CD4-positive, alpha-beta memory T cell (primary cell): ENCODE data around the gene PCSK4. TPM values are rescaled to one million over a fixed set of nuclear protein-coding genes. Genes with fewer than 3 reads are reported as not detected.
"Not testable (repeated sequence)": the region's sequence is repeated elsewhere in the genome, so short reads cannot be mapped to it uniquely, and the experiment has no call there.

ENCODE experiments used
- CTCF ChIA-PET: fragments of 350-600 bp; sonication (Branson Sonifier 250); formaldehyde crosslinking; loops from one replicate; lab custom pipeline; 2021; ENCODE audit warnings: inconsistent platforms; ENCODE audit not compliant: partially characterized antibody; lab: Charles Lee
- POLR2A ChIA-PET: fragments of 350-600 bp; sonication (Branson Sonifier 250); formaldehyde crosslinking; loops from one replicate; lab custom pipeline; 2021; ENCODE audit not compliant: partially characterized antibody; lab: Charles Lee
- DNase-seq, 5 donors: peaks; one replicate each; pipeline versions ENCODE4 v3.0.0 to v3.0.0-alpha.2; 2020 to 2022; ENCODE audit warnings: mixed read lengths in 1 of 5
- H3K27ac ChIP-seq: one replicate; pipeline ENCODE4 v1.7.0; 2013; ENCODE audit warnings: low read depth, low read length
- H3K27me3 ChIP-seq: 2 replicates; pipeline ENCODE4 v1.7.0; 2013; ENCODE audit warnings: mild to moderate bottlenecking, low read length, moderate library complexity; ENCODE audit not compliant: insufficient read depth
- H3K36me3 ChIP-seq: 2 replicates; pipeline ENCODE4 v1.7.0; 2013; ENCODE audit warnings: mild to moderate bottlenecking, low read length, moderate library complexity; ENCODE audit not compliant: insufficient read depth
- H3K4me1 ChIP-seq: 2 replicates; pipeline ENCODE4 v1.7.0; 2013; ENCODE audit warnings: mild to moderate bottlenecking, low read length, moderate library complexity; ENCODE audit not compliant: insufficient read depth
- H3K4me3 ChIP-seq, 2 donors: one replicate each; pipeline ENCODE4 v1.7.0; 2013; ENCODE audit warnings: low read length in 2 of 2, mild to moderate bottlenecking in 1 of 2
- H3K9me3 ChIP-seq, 2 donors: one replicate each; pipeline ENCODE4 v1.7.0; 2013; ENCODE audit warnings: low read length in 2 of 2, control low read depth in 1 of 2; ENCODE audit not compliant: control insufficient read depth in 1 of 2
- H3K27ac Mint-ChIP-seq, 7 donors: one replicate each; pipeline ENCODE4 v1.8.0; 2020 to 2021; ENCODE audit warnings: mixed read lengths in 7 of 7, mild to moderate bottlenecking in 6 of 7, inconsistent platforms in 3 of 7, moderate library complexity in 3 of 7
- H3K27me3 Mint-ChIP-seq, 2 donors: one replicate each; pipeline ENCODE4 v1.8.0; 2020 to 2021; ENCODE audit warnings: mixed read lengths in 2 of 2
- H3K36me3 Mint-ChIP-seq, 2 donors: one replicate each; pipeline ENCODE4 v1.8.0; 2020 to 2021; ENCODE audit warnings: mixed read lengths in 2 of 2, inconsistent platforms in 1 of 2, mild to moderate bottlenecking in 1 of 2
- H3K4me1 Mint-ChIP-seq, 4 donors: one replicate each; pipeline ENCODE4 v1.8.0; 2020 to 2021; ENCODE audit warnings: mixed read lengths in 4 of 4, mild to moderate bottlenecking in 1 of 4
- H3K4me3 Mint-ChIP-seq, 8 donors: one replicate each; pipeline ENCODE4 v1.8.0; 2020 to 2021; ENCODE audit warnings: mixed read lengths in 8 of 8, mild to moderate bottlenecking in 7 of 8, moderate library complexity in 6 of 8, inconsistent platforms in 3 of 8
- H3K9me3 Mint-ChIP-seq, 8 donors: one replicate each; pipeline ENCODE4 v1.8.0; 2020 to 2021; ENCODE audit warnings: mixed read lengths in 8 of 8, mild to moderate bottlenecking in 5 of 8, inconsistent platforms in 3 of 8, moderate library complexity in 1 of 8
- intact Hi-C: fragments of 100-400 bp; cut with micrococcal nuclease; formaldehyde crosslinking; loops from one replicate; pipeline ENCODE4 v1.15.1; 2023
- polyA plus RNA-seq, 2 donors: library from polyadenylated mRNA; unstranded; fragments of 300-500 nt; fragmentation: Illumina TruSeq; gene quantifications; one replicate each; pipeline ENCODE4 v1.2.3, GENCODE V29; 2021
- total RNA-seq, 2 experiments: library from RNA; stranded (reverse); gene quantifications; one replicate each; pipeline ENCODE4 v1.2.3, GENCODE V29; 2021

The PCSK4 gene
- total and polyA plus RNA-seq, 4 experiments from 2014 or later: 3.1 to 3.7 TPM; not detected in 2

DNA sequence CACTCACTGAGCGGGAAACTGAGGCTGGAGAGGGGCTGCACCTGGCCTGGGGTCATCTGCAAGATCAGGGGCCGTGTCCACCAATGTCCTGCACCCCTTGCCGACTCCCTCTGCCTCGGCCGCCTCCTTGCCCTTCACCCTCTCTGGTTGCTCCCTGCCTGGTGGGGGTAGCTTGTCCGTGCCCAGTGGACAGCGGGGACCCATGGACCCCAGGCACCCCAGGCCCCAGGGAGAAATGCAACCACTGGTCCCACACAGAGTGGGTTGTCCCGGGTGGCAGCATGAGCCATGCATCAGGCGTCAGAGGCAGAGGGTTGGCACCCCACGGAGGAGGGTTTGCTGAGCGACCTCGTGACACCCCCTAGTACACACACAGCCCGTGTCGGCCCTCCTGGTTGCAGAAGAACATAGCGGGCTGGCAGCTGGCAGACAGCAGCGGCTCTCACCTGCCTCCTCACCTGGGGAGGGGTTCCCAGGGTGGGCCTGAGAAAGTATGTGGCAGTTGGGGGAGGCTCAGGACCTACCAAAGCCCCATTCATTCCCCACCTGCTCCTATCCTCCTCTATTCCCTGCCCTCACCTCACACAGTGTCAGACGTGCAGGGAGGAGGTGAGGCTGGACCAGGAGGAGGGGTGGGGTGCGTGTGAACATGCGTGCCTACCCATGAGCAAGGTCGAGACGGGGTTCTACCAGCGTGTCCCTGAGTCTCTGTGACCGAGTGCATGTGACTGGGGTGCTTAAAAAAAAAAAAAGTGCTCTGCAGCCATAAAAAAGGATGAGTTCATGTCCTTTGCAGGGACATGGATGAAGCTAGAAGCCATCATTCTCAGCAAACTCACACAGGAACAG lies 14.0 kb upstream of the PCSK4 start:
- Histone ChIP-seq H3K27me3 (no peaks in the 10 kb centered on the region), H3K4me1 (peaks cover 20% of the 10 kb centered on the region), H3K4me3 (no peak overlapping the region), H3K36me3 (no peaks in the 10 kb centered on the region), H3K9me3 (no peaks in the 10 kb centered on the region), H3K27ac (no peak overlapping the region)
- peak overlapping the region in 1 of 7 donors; percentile 70 for H3K27ac Mint-ChIP-seq
- peaks cover 0 to 3% of the 10 kb centered on the region in 2 donors for H3K36me3 Mint-ChIP-seq
- peaks cover 0 to 2% (median 0%) of the 10 kb centered on the region in 8 donors for H3K9me3 Mint-ChIP-seq
- H3K4me1 Mint-ChIP-seq: peaks cover 5 to 15% (median 7%) of the 10 kb centered on the region in 4 donors
- peaks cover 3 to 13% of the 10 kb centered on the region in 2 donors for H3K27me3 Mint-ChIP-seq
- CTCF ChIA-PET: interaction anchor here (1.1 kb wide), 1 partner anchor 13 kb away, joined by 4 read pairs; the partner anchor contains the start of gene REEP6
- intact Hi-C loops: loop anchor here (1.0 kb wide), 1 partner anchor 9 kb away; the partner anchor contains the start of gene ADAMTSL5
- POLR2A ChIA-PET: no interaction called here
- peak in 1 of 5 donors; percentile 14 for DNase-seq
- no peak overlapping the region for H3K4me3 Mint-ChIP-seq

GRCh38 chr19:1503089-1503924 lies 13.2 kb upstream of the PCSK4 start:
- H3K4me3 ChIP-seq: no peak overlapping the region
- Mint-ChIP-seq H3K27ac (no peak overlapping the region), H3K36me3 (peaks cover 0 to 3% of the 10 kb centered on the region in 2 donors), H3K4me3 (peak overlapping the region in 1 of 8 donors; percentile 43), H3K27me3 (peaks cover 3 to 13% of the 10 kb centered on the region in 2 donors), H3K9me3 (peaks cover 0 to 2% (median 0%) of the 10 kb centered on the region in 8 donors), H3K4me1 (peaks cover 5 to 9% (median 6%) of the 10 kb centered on the region in 4 donors)
- POLR2A ChIA-PET: no interaction called here
- no peaks in the 10 kb centered on the region for H3K27me3 ChIP-seq
- H3K4me1 ChIP-seq: peaks cover 17% of the 10 kb centered on the region
- no peaks in the 10 kb centered on the region for H3K9me3 ChIP-seq
- CTCF ChIA-PET: interaction anchor here (0.7 to 1.3 kb wide), 3 partner anchors 12 to 18 kb away, joined by 3 to 4 read pairs (median 3); partner anchors contain the start of gene REEP6
- H3K36me3 ChIP-seq: no peaks in the 10 kb centered on the region
- no peak overlapping the region for H3K27ac ChIP-seq
- intact Hi-C loops: loop anchor here (1.0 kb wide), 1 partner anchor 10 kb away; the partner anchor contains the start of gene ADAMTSL5
- DNase-seq: peak; percentile 50 to 59 (median 51)

- H3K27ac ChIP-seq: no peak overlapping the region
- ChIA-PET CTCF (interaction anchor here (0.7 to 1.3 kb wide), 3 partner anchors 12 to 18 kb away, joined by 3 to 4 read pairs (median 3); partner anchors contain the start of gene REEP6), POLR2A (no interaction called here)
- H3K4me1 ChIP-seq: peaks cover 15% of the 10 kb centered on the region
- Mint-ChIP-seq H3K27me3 (peaks cover 3 to 9% of the 10 kb centered on the region in 2 donors), H3K4me3 (no peak overlapping the region), H3K4me1 (peaks cover under 1 to 5% (median 2%) of the 10 kb centered on the region in 4 donors), H3K36me3 (no peaks in the 10 kb centered on the region), H3K27ac (peak overlapping the region in 1 of 7 donors; percentile 17), H3K9me3 (peaks cover 0 to 1% (median 0%) of the 10 kb centered on the region in 8 donors)
- H3K4me3 ChIP-seq: no peak overlapping the region
- no peaks in the 10 kb centered on the region for H3K9me3 ChIP-seq
- H3K27me3 ChIP-seq: no peaks in the 10 kb centered on the region
- H3K36me3 ChIP-seq: no peaks in the 10 kb centered on the region
- intact Hi-C loops: loop anchor here (1.0 kb wide), 1 partner anchor 11 kb away; the partner anchor contains the start of gene ADAMTSL5
- peak in 1 of 5 donors; percentile 9 for DNase-seq
Measured at GRCh38 chr19:1502433-1503088, 12.4 kb upstream of the PCSK4 start.

DNA sequence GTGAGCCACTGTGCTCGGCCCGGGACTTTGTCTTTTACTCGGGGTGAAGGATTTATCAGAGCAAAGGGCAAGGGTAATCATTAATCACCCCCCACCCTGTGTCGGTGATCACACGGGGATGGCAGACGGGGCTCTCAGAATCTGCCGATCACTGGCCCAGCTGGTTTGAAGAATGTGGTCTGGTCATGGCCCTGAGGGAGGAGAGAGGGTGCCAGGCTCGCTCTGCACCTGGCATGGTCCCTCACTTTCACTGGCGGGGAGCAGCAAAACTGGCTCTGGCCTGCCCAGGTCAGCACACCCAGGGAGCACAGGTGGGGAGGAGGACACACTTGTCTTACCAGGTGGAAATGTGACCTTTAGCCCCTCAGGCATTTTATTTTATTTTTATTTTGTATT lies 11.0 kb upstream of the PCSK4 start:
- POLR2A ChIA-PET: no interaction called here
- no peaks in the 10 kb centered on the region for H3K4me1 Mint-ChIP-seq

GRCh38 chr19:1499231-1499630 lies 9.1 kb upstream of the PCSK4 start:
- H3K36me3 ChIP-seq, H3K36me3 Mint-ChIP-seq, H3K9me3 Mint-ChIP-seq, H3K27ac ChIP-seq, CTCF ChIA-PET, H3K4me1 ChIP-seq, H3K27ac Mint-ChIP-seq, H3K27me3 ChIP-seq, POLR2A ChIA-PET, H3K27me3 Mint-ChIP-seq, H3K9me3 ChIP-seq, H3K4me3 Mint-ChIP-seq, H3K4me1 Mint-ChIP-seq, H3K4me3 ChIP-seq, intact Hi-C loops: not testable (repeated sequence)
- peak in 1 of 5 donors; percentile 27 for DNase-seq

More for the DNA sequence above, 11.0 kb upstream of the PCSK4 start:
- CTCF ChIA-PET: interaction anchor here (1.1 to 1.8 kb wide), 2 partner anchors 10 to 57 kb away, joined by 4 read pairs; partner anchors contain the start of gene REEP6
- Histone ChIP-seq H3K36me3 (no peaks in the 10 kb centered on the region), H3K9me3 (no peaks in the 10 kb centered on the region), H3K27ac (no peak overlapping the region), H3K4me3 (no peak overlapping the region), H3K4me1 (peaks cover 9% of the 10 kb centered on the region), H3K27me3 (no peaks in the 10 kb centered on the region)
- H3K4me3 Mint-ChIP-seq: no peak overlapping the region
- H3K36me3 Mint-ChIP-seq: no peaks in the 10 kb centered on the region
- peaks cover 3 to 8% of the 10 kb centered on the region in 2 donors for H3K27me3 Mint-ChIP-seq
- DNase-seq: peak in 1 of 5 donors; percentile 2
- H3K9me3 Mint-ChIP-seq: peaks cover 0 to 1% (median 0%) of the 10 kb centered on the region in 8 donors
- intact Hi-C loops: no loop called here
- H3K27ac Mint-ChIP-seq: no peak overlapping the region

- no peak overlapping the region for H3K4me3 ChIP-seq
- DNase-seq: peak in 1 of 5 donors; percentile 13
- Mint-ChIP-seq H3K9me3 (no peaks in the 10 kb centered on the region), H3K27me3 (peaks cover 0 to 2% of the 10 kb centered on the region in 2 donors), H3K36me3 (no peaks in the 10 kb centered on the region), H3K4me3 (no peak overlapping the region), H3K27ac (no peak overlapping the region), H3K4me1 (no peaks in the 10 kb centered on the region)
- intact Hi-C loops: no loop called here
- POLR2A ChIA-PET: no interaction called here
- no peaks in the 10 kb centered on the region for H3K36me3 ChIP-seq
- CTCF ChIA-PET: interaction anchor here (0.6 kb wide), 1 partner anchor 1609 kb away, joined by 3 read pairs; no protein-coding TSS in a partner anchor
- H3K27me3 ChIP-seq: no peaks in the 10 kb centered on the region
- no peaks in the 10 kb centered on the region for H3K4me1 ChIP-seq
- H3K27ac ChIP-seq: no peak overlapping the region
- no peaks in the 10 kb centered on the region for H3K9me3 ChIP-seq
Measured at GRCh38 chr19:1497578-1498235, 7.6 kb upstream of the PCSK4 start.
